Kidney (tissue), 14 donors: ENCODE data around the gene EPS8L2. TPM values are rescaled to one million over a fixed set of nuclear protein-coding genes. Genes with fewer than 3 reads are reported as not detected.
A peak's percentile ranks its signal among the peaks of the same experiment; 100 is the strongest.

ENCODE experiments used
- DNase-seq, 5 donors: peaks; one replicate each; pipeline ENCODE4 v3.0.0-alpha.2; 2013 to 2020
- FAIRE-seq: peaks from 2 replicates; lab custom pipeline; 2012; peaks lifted over from hg19 to GRCh38; lab: Jason Lieb, UNC
- H3K27ac ChIP-seq, 2 donors: one replicate each; pipeline ENCODE4 v1.7.0; 2013; ENCODE audit warnings: low read depth in 2 of 2, low read length in 2 of 2, inconsistent platforms in 1 of 2
- H3K27me3 ChIP-seq: one replicate; pipeline ENCODE4 v1.7.1; 2013; ENCODE audit warnings: low read length, inconsistent platforms; ENCODE audit not compliant: control insufficient read depth, insufficient read depth
- H3K36me3 ChIP-seq, 3 donors: one replicate each; pipeline versions ENCODE4 v1.7.0 to v1.7.1; 2013; ENCODE audit warnings: low read length in 3 of 3, control low read depth in 1 of 3, inconsistent platforms in 1 of 3; ENCODE audit not compliant: insufficient read depth in 3 of 3, control insufficient read depth in 2 of 3
- H3K4me1 ChIP-seq, 3 donors: one replicate each; pipeline versions ENCODE4 v1.7.0 to v1.7.1; 2013; ENCODE audit warnings: low read length in 3 of 3, inconsistent platforms in 1 of 3, low read depth in 1 of 3; ENCODE audit not compliant: control insufficient read depth in 2 of 3, insufficient read depth in 2 of 3
- H3K4me3 ChIP-seq, 3 donors: one replicate each; pipeline versions ENCODE4 v1.7.0 to v1.8.1; 2013; ENCODE audit warnings: low read length in 3 of 3, control low read depth in 1 of 3, inconsistent platforms in 1 of 3
- H3K9ac ChIP-seq, 3 donors: one replicate each; pipeline versions ENCODE4 v1.7.0 to v1.7.1; 2013; ENCODE audit warnings: low read length in 3 of 3, control low read depth in 1 of 3, inconsistent platforms in 1 of 3
- H3K9me3 ChIP-seq, 3 donors: one replicate each; pipeline versions ENCODE4 v1.7.0 to v1.7.1; 2013; ENCODE audit warnings: low read length in 3 of 3, control low read depth in 1 of 3, inconsistent platforms in 1 of 3; ENCODE audit not compliant: control insufficient read depth in 2 of 3, insufficient read depth in 1 of 3
- CTCF ChIP-seq: IDR thresholded peaks from 3 replicates; pipeline ENCODE4 v1.5.1; 2012; ENCODE audit warnings: mild to moderate bottlenecking, moderate library complexity, borderline replicate concordance; ENCODE audit not compliant: insufficient read depth; ENCODE audit errors: extremely low read depth
- intact Hi-C: fragments of 100-400 bp; cut with DNase I; formaldehyde crosslinking; loops from one replicate; pipeline ENCODE4 v1.11.1; 2022
- polyA plus RNA-seq: library from polyadenylated mRNA; stranded (reverse); fragments of 350-450 nt; fragmentation: Illumina TruSeq; extraction: RNeasy Lipid Tissue Mini Kit (QIAGEN cat#74804); gene quantifications from one replicate; pipeline ENCODE4 v1.2.3, GENCODE V29; 2014; ENCODE audit warnings: low read depth, low replicate concordance; ENCODE audit not compliant: insufficient read depth
- total RNA-seq: library from RNA; stranded (reverse); fragmentation: NEBNext Ultra II Directional; extraction: Animal tissue kit (Norgen Biotek cat#: 25700); gene quantifications from one replicate; pipeline ENCODE4 v1.2.1, GENCODE V29; 2021
- donor health status: control.
- donor health status: control.
- donor health status: control.
- donor health status: control.
- donor health status: control.
- donor health status: DM: yes; HTN: yes; CAD: no.
- donor health status: Normal renal cell carcinoma (clear cell type).

EPS8L2 gene
- total and polyA plus RNA-seq, 2 donors from 2014 or later: 199 to 287 TPM

GRCh38 chr11:773830-774229 is 67.8 kb downstream of the EPS8L2 start:
- peaks cover 0 to 13% (median 0%) of the 10 kb centered on the region in 3 donors for H3K4me1 ChIP-seq
- H3K27ac ChIP-seq: no peak overlapping the region
- no peaks in the 10 kb centered on the region for H3K9me3 ChIP-seq
- TF ChIP-seq CTCF: no peak
- H3K36me3 ChIP-seq: peaks cover 0 to 7% (median 5%) of the 10 kb centered on the region in 3 donors
- H3K9ac ChIP-seq: no peak overlapping the region
- FAIRE-seq (no peak), DNase-seq (no peak)
- no peak overlapping the region for H3K4me3 ChIP-seq
- no peaks in the 10 kb centered on the region for H3K27me3 ChIP-seq
- intact Hi-C loops: no loop called here

- peak in 1 of 5 donors; percentile 71 for DNase-seq
- Histone ChIP-seq H3K4me3 (no peak overlapping the region), H3K36me3 (peaks cover 0 to 7% (median 5%) of the 10 kb centered on the region in 3 donors), H3K27ac (no peak overlapping the region), H3K9ac (no peak overlapping the region), H3K4me1 (peaks cover 0 to 16% (median 0%) of the 10 kb centered on the region in 3 donors), H3K9me3 (no peaks in the 10 kb centered on the region), H3K27me3 (no peaks in the 10 kb centered on the region)
- no peak for FAIRE-seq
- no peak for TF ChIP-seq CTCF
- intact Hi-C loops: no loop called here
Measured at GRCh38 chr11:774873-775592, 69.0 kb downstream of the EPS8L2 start.

GRCh38 chr11:776263-776560 is 70.2 kb downstream of the EPS8L2 start:
- no peak for FAIRE-seq
- intact Hi-C loops: no loop called here

More at GRCh38 chr11:776263-776560, 70.2 kb downstream of the EPS8L2 start:
- H3K9me3 ChIP-seq: no peaks in the 10 kb centered on the region
- no peaks in the 10 kb centered on the region for H3K36me3 ChIP-seq
- H3K27ac ChIP-seq: no peak overlapping the region
- peaks cover 0 to 16% (median 0%) of the 10 kb centered on the region in 3 donors for H3K4me1 ChIP-seq
- H3K4me3 ChIP-seq: peak overlapping the region; percentile 44 to 71 (median 59)
- no peak for TF ChIP-seq CTCF
- H3K9ac ChIP-seq: peak overlapping the region in 2 of 3 donors; percentile 24 to 86
- peak in 1 of 5 donors; percentile 68 for DNase-seq
- H3K27me3 ChIP-seq: no peaks in the 10 kb centered on the region
